GM12865 (cell line): ENCODE results near the gene IRX2.

Experiments
- DNase-seq: peaks from one replicate; pipeline ENCODE4 v3.0.0; 2010; ENCODE audit warnings: low read depth
- H3K4me3 ChIP-seq: 2 replicates; pipeline ENCODE4 v1.5.1; 2011; ENCODE audit warnings: mild to moderate bottlenecking, low read depth, low read length, control low read depth
- TF ChIP-seq, protein P1 (sequence below): IDR thresholded peaks from 2 replicates; pipeline ENCODE4 v1.5.1; 2011; ENCODE audit warnings: low read length, control low read depth, low read depth, inconsistent platforms; ENCODE audit not compliant: insufficient read depth; ENCODE audit errors: missing control alignments

IRX2 gene

DNA sequence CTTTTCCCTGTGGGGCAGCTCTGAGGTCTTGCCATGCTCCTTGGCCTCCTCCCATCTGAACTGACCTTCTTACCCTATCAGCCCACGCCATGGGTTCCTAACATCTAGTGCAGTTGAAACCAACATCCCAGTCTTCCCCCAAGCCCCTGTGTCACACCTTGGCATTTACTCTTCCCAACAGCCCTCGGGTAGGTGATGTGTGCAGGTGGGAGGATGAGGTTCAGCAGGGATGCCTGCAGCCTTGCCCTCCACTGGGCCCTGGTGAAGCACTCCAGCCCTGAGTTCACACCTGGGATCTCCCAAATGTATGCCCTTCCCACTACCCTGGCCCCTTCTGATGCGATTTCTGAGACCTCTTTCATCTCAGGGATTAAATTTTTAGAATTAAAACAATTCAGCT lies 15.5 kb downstream of the IRX2 start:
- TF ChIP-seq, protein P1, sequence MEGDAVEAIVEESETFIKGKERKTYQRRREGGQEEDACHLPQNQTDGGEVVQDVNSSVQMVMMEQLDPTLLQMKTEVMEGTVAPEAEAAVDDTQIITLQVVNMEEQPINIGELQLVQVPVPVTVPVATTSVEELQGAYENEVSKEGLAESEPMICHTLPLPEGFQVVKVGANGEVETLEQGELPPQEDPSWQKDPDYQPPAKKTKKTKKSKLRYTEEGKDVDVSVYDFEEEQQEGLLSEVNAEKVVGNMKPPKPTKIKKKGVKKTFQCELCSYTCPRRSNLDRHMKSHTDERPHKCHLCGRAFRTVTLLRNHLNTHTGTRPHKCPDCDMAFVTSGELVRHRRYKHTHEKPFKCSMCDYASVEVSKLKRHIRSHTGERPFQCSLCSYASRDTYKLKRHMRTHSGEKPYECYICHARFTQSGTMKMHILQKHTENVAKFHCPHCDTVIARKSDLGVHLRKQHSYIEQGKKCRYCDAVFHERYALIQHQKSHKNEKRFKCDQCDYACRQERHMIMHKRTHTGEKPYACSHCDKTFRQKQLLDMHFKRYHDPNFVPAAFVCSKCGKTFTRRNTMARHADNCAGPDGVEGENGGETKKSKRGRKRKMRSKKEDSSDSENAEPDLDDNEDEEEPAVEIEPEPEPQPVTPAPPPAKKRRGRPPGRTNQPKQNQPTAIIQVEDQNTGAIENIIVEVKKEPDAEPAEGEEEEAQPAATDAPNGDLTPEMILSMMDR = no peak
- DNase-seq = no peak
- no peak overlapping the region for H3K4me3 ChIP-seq

DNA sequence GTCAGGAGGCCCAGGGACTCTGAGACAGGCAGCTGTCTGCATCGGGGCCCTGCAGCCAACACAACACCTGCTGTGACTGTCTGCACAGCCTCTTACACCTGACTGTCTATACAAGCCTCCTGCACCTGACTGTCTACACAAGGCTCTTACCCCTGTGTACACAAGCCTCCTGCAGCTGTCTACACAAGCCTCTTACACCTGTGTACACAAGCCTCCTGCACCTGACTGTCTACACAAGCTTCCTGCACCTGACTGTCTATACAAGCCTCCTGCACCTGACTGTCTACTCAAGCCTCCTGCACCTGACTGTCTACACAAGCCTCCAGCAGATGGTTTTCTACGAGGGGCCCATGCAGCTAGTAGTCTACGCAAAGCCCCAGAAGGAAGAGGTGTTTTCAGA lies 18.6 kb downstream of the IRX2 start:
- no peak for DNase-seq
- TF ChIP-seq, protein P1 = no peak
- H3K4me3 ChIP-seq = no peak overlapping the region

DNA sequence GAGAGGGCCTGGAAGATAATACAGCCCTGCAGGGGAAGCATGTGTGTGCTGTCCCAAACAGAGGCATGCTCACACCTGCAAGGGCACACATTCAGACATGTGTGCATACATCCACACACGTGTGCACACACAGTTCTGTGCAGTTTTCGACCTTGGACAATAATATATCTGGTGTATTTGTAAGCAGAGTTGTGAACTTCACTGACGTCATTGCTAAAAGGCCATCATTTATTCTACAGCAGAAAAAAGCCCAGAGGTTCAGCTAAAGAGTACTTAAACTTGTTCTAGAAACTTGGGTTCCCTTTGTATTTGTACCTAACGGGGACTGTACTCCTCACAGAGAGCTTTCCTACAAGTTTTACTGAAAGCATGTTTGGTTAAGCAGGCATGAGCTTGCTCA lies 19.5 kb downstream of the IRX2 start:
- no peak for DNase-seq
- no peak overlapping the region for H3K4me3 ChIP-seq
- TF ChIP-seq, protein P1 = no peak

DNA sequence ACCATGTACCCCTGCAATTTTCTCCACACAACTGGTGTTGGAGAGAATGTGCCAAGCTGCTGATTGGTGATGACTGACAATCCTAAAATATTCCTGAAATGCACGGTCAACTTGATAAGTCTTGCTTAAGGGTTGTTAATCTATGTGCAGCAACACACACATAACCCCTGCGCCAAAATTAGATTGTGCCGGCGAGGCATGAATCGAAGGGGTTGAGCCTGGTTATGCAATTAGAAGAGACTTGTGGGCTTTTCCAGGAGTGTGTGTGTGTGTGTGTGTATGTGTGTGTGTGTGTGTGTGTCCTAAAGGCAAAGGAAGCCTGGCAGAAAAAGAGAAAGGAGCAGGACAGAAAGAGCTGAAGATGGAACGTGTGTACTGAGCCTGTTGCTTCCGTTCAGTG lies 22.3 kb downstream of the IRX2 start:
- TF ChIP-seq, protein P1 = no peak
- no peak for DNase-seq
- H3K4me3 ChIP-seq = no peak overlapping the region

DNA sequence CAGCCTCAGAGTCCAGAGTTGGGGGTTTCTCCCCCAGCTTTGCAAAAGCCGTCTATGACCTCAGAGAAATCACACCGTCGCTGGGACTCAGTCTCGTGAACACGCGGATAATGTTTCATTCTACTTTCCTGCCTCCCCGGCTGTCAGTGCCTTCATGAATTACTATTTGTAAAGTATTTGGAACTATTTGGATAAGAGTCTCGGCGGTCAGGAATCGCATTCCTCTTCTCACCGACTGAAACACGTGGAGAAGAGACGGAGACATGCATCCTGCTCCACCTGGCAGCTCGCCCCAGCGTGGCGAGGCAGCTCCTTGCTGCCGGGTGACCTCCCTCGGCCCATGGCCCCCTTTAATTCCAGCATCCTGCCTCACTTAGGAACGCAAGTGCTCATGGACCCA lies 23.9 kb downstream of the IRX2 start:
- DNase-seq = no peak

DNA sequence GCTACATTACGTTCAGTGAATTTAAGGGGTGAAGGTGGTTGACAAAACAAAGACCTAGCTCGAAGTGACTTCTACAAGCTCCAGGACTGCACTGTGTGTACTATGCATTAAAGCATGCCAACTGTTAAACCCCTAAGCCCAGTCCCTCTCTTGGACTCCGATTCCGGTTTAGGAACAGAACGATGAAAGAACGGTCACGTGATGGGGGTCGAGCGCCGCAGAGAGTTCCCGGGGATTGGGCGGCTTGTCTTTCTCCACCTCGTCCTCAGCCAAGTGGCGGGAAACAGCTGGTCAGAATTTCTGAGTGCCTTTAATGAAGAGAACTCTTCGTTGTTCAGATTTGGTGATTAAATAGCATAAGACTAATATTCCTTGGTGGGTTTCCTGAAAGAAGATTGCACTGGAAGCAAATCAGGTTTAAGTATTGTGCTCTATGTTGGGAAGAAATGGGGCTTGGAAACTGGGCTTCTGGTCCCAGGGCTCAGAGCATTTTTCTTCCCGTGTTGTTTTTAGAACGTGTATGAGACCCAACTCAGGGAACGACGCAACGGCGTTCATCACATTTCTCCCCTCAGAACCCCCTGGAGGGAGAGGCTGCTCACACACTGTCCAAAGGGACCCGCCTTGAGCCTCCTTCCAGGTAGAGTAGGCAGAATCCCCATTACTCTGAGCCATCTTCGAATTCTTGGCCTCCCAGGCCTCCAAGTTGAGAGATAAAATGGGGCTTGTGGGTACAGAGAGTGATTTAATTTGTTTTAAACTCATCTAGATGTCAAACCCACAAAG lies 25.3 kb downstream of the IRX2 start:
- TF ChIP-seq, protein P1 = no peak
- DNase-seq = no peak
- no peak overlapping the region for H3K4me3 ChIP-seq

More for the DNA sequence above, 23.9 kb downstream of the IRX2 start:
- H3K4me3 ChIP-seq = no peak overlapping the region
- TF ChIP-seq, protein P1 = no peak

DNA sequence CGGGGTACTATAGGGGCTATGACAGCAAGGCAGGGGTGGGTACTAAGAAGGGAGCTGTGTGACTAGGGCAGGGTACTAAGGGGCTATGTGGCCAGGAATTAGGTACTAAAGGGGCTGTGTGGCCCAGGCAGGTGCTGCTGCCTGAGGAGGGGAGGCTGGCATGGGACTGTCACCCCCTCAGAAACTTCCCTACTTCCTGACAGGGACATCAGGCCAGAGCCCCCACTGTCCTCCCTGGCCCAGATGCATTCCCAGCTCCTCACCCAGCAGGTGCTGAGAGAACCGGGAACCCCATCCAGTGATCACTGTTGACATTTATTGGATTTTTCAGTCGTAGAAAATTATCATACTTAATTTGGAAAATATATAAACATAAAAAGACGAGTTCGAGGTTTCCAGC lies 26.6 kb downstream of the IRX2 start:
- TF ChIP-seq, protein P1 = no peak
- no peak for DNase-seq
- no peak overlapping the region for H3K4me3 ChIP-seq
